Measurements from ENCODE around the gene MSH3.
"Not testable (repeated sequence)": the region's sequence is repeated elsewhere in the genome, so short reads cannot be mapped to it uniquely, and the experiment has no call there.

MSH3 gene

GRCh38 chr5:80782626-80783025 is 128.2 kb downstream of the MSH3 start:
- Mint-ChIP-seq H3K27ac (no peak overlapping the region), H3K27me3 (ENCODE audit: low read depth) (no peaks in the 10 kb centered on the region), H3K9me3 (no peaks in the 10 kb centered on the region), H3K4me1 (ENCODE audit: low read depth) (peaks cover 9% of the 10 kb centered on the region), H3K36me3 (ENCODE audit: low read depth) (peaks cover 33% of the 10 kb centered on the region), H3K4me3 (no peak overlapping the region)
- no peak for DNase-seq (ENCODE audit: low spot score)

- not testable (repeated sequence) for H3K27me3 Mint-ChIP-seq (ENCODE audit: low read depth); H3K9me3 Mint-ChIP-seq; H3K4me1 Mint-ChIP-seq (ENCODE audit: low read depth); H3K27ac Mint-ChIP-seq; H3K4me3 Mint-ChIP-seq; DNase-seq (ENCODE audit: low spot score)
- H3K36me3 Mint-ChIP-seq (ENCODE audit: low read depth), result peaks cover 32% of the 10 kb centered on the region
Observed at GRCh38 chr5:80783751-80784150, 129.3 kb downstream of the MSH3 start.

- no peak overlapping the region for H3K4me3 Mint-ChIP-seq
- no peak for DNase-seq (ENCODE audit: low spot score)
- H3K27me3 Mint-ChIP-seq (ENCODE audit: low read depth), result no peaks in the 10 kb centered on the region
- H3K4me1 Mint-ChIP-seq (ENCODE audit: low read depth), result peaks cover 4% of the 10 kb centered on the region
- no peaks in the 10 kb centered on the region for H3K9me3 Mint-ChIP-seq
- no peak overlapping the region for H3K27ac Mint-ChIP-seq
- H3K36me3 Mint-ChIP-seq (ENCODE audit: low read depth), result peaks cover 33% of the 10 kb centered on the region
Observed at GRCh38 chr5:80784451-80784850, 130.0 kb downstream of the MSH3 start.

GRCh38 chr5:80789319-80790016 is 135.0 kb downstream of the MSH3 start:
- DNase-seq (ENCODE audit: low spot score); H3K4me1 Mint-ChIP-seq (ENCODE audit: low read depth); H3K27me3 Mint-ChIP-seq (ENCODE audit: low read depth); H3K27ac Mint-ChIP-seq; H3K4me3 Mint-ChIP-seq; H3K9me3 Mint-ChIP-seq: not testable (repeated sequence)
- peaks cover 24% of the 10 kb centered on the region for H3K36me3 Mint-ChIP-seq (ENCODE audit: low read depth)

GRCh38 chr5:80790698-80791097 is 136.2 kb downstream of the MSH3 start:
- no peaks in the 10 kb centered on the region for H3K27me3 Mint-ChIP-seq (ENCODE audit: low read depth)
- no peaks in the 10 kb centered on the region for H3K9me3 Mint-ChIP-seq
- no peak overlapping the region for H3K27ac Mint-ChIP-seq
- DNase-seq (ENCODE audit: low spot score), result no peak
- H3K4me3 Mint-ChIP-seq, result no peak overlapping the region
- H3K36me3 Mint-ChIP-seq (ENCODE audit: low read depth), result peaks cover 20% of the 10 kb centered on the region
- H3K4me1 Mint-ChIP-seq (ENCODE audit: low read depth), result peaks cover 5% of the 10 kb centered on the region

- no peak overlapping the region for H3K27ac Mint-ChIP-seq
- peaks cover 3% of the 10 kb centered on the region for H3K4me1 Mint-ChIP-seq (ENCODE audit: low read depth)
- H3K36me3 Mint-ChIP-seq (ENCODE audit: low read depth), result peaks cover 22% of the 10 kb centered on the region
- DNase-seq (ENCODE audit: low spot score), result no peak
- no peaks in the 10 kb centered on the region for H3K27me3 Mint-ChIP-seq (ENCODE audit: low read depth)
- H3K9me3 Mint-ChIP-seq, result no peaks in the 10 kb centered on the region
- H3K4me3 Mint-ChIP-seq, result no peak overlapping the region
Observed at GRCh38 chr5:80793354-80793753, 138.9 kb downstream of the MSH3 start.

- peaks cover 22% of the 10 kb centered on the region for H3K36me3 Mint-ChIP-seq (ENCODE audit: low read depth)
- H3K4me3 Mint-ChIP-seq, result no peak overlapping the region
- H3K27me3 Mint-ChIP-seq (ENCODE audit: low read depth), result no peaks in the 10 kb centered on the region
- H3K27ac Mint-ChIP-seq, result no peak overlapping the region
- H3K9me3 Mint-ChIP-seq, result no peaks in the 10 kb centered on the region
- no peak for DNase-seq (ENCODE audit: low spot score)
- H3K4me1 Mint-ChIP-seq (ENCODE audit: low read depth), result no peaks in the 10 kb centered on the region
Observed at GRCh38 chr5:80796846-80797245, 142.4 kb downstream of the MSH3 start.

- no peak overlapping the region for H3K27ac Mint-ChIP-seq
- peaks cover under 1% of the 10 kb centered on the region for H3K9me3 Mint-ChIP-seq
- H3K27me3 Mint-ChIP-seq (ENCODE audit: low read depth), result no peaks in the 10 kb centered on the region
- peaks cover 20% of the 10 kb centered on the region for H3K36me3 Mint-ChIP-seq (ENCODE audit: low read depth)
- no peaks in the 10 kb centered on the region for H3K4me1 Mint-ChIP-seq (ENCODE audit: low read depth)
- H3K4me3 Mint-ChIP-seq, result no peak overlapping the region
- DNase-seq (ENCODE audit: low spot score), result no peak
Observed at GRCh38 chr5:80797428-80798024, 143.1 kb downstream of the MSH3 start.

- no peak overlapping the region for H3K4me3 Mint-ChIP-seq
- DNase-seq (ENCODE audit: low spot score), result no peak
- no peaks in the 10 kb centered on the region for H3K4me1 Mint-ChIP-seq (ENCODE audit: low read depth)
- peaks cover 6% of the 10 kb centered on the region for H3K9me3 Mint-ChIP-seq
- H3K27ac Mint-ChIP-seq, result no peak overlapping the region
- H3K36me3 Mint-ChIP-seq (ENCODE audit: low read depth), result peaks cover 26% of the 10 kb centered on the region
- H3K27me3 Mint-ChIP-seq (ENCODE audit: low read depth), result no peaks in the 10 kb centered on the region
Observed at GRCh38 chr5:80798166-80798565, 143.7 kb downstream of the MSH3 start.

GRCh38 chr5:80798633-80799032 is 144.2 kb downstream of the MSH3 start:
- no peak for DNase-seq (ENCODE audit: low spot score)
- no peak overlapping the region for H3K4me3 Mint-ChIP-seq
- H3K4me1 Mint-ChIP-seq (ENCODE audit: low read depth), result no peaks in the 10 kb centered on the region
- no peak overlapping the region for H3K27ac Mint-ChIP-seq
- peaks cover 31% of the 10 kb centered on the region for H3K36me3 Mint-ChIP-seq (ENCODE audit: low read depth)
- H3K9me3 Mint-ChIP-seq, result peaks cover 11% of the 10 kb centered on the region
- H3K27me3 Mint-ChIP-seq (ENCODE audit: low read depth), result no peaks in the 10 kb centered on the region

GRCh38 chr5:80799041-80799440 is 144.6 kb downstream of the MSH3 start:
- Mint-ChIP-seq H3K36me3 (ENCODE audit: low read depth) (peaks cover 33% of the 10 kb centered on the region), H3K4me1 (ENCODE audit: low read depth) (no peaks in the 10 kb centered on the region), H3K4me3 (no peak overlapping the region), H3K27ac (no peak overlapping the region), H3K27me3 (ENCODE audit: low read depth) (no peaks in the 10 kb centered on the region), H3K9me3 (peaks cover 12% of the 10 kb centered on the region)
- DNase-seq (ENCODE audit: low spot score), result no peak

GRCh38 chr5:80799573-80799972 is 145.1 kb downstream of the MSH3 start:
- Mint-ChIP-seq H3K36me3 (ENCODE audit: low read depth) (peaks cover 34% of the 10 kb centered on the region), H3K4me1 (ENCODE audit: low read depth) (no peaks in the 10 kb centered on the region), H3K27me3 (ENCODE audit: low read depth) (no peaks in the 10 kb centered on the region), H3K4me3 (no peak overlapping the region), H3K27ac (no peak overlapping the region), H3K9me3 (peaks cover 12% of the 10 kb centered on the region)
- no peak for DNase-seq (ENCODE audit: low spot score)

- no peaks in the 10 kb centered on the region for H3K27me3 Mint-ChIP-seq (ENCODE audit: low read depth)
- no peak overlapping the region for H3K27ac Mint-ChIP-seq
- H3K36me3 Mint-ChIP-seq (ENCODE audit: low read depth), result peaks cover 44% of the 10 kb centered on the region
- H3K9me3 Mint-ChIP-seq, result peaks cover 12% of the 10 kb centered on the region
- no peak overlapping the region for H3K4me3 Mint-ChIP-seq
- DNase-seq (ENCODE audit: low spot score), result no peak
- peaks cover 10% of the 10 kb centered on the region for H3K4me1 Mint-ChIP-seq (ENCODE audit: low read depth)
Observed at GRCh38 chr5:80804332-80804731, 149.9 kb downstream of the MSH3 start.

- H3K36me3 Mint-ChIP-seq (ENCODE audit: low read depth), result peaks cover 47% of the 10 kb centered on the region
- H3K27ac Mint-ChIP-seq, result no peak overlapping the region
- H3K9me3 Mint-ChIP-seq, result peaks cover 12% of the 10 kb centered on the region
- peaks cover 10% of the 10 kb centered on the region for H3K4me1 Mint-ChIP-seq (ENCODE audit: low read depth)
- DNase-seq (ENCODE audit: low spot score), result no peak
- H3K27me3 Mint-ChIP-seq (ENCODE audit: low read depth), result no peaks in the 10 kb centered on the region
- no peak overlapping the region for H3K4me3 Mint-ChIP-seq
Observed at GRCh38 chr5:80805038-80805437, 150.6 kb downstream of the MSH3 start.

- peaks cover 21% of the 10 kb centered on the region for H3K9me3 Mint-ChIP-seq
- H3K4me1 Mint-ChIP-seq (ENCODE audit: low read depth), result peaks cover 10% of the 10 kb centered on the region
- H3K27ac Mint-ChIP-seq, result no peak overlapping the region
- peaks cover 45% of the 10 kb centered on the region for H3K36me3 Mint-ChIP-seq (ENCODE audit: low read depth)
- H3K4me3 Mint-ChIP-seq, result no peak overlapping the region
- H3K27me3 Mint-ChIP-seq (ENCODE audit: low read depth), result no peaks in the 10 kb centered on the region
- DNase-seq (ENCODE audit: low spot score), result no peak
Observed at GRCh38 chr5:80806929-80807328, 152.5 kb downstream of the MSH3 start.

Data from T-helper 2 cell treated with Interferon-gamma antibody and Interleukin-4, amounts not matched to agents 5 μg/mL and 100 μg/mL, for 36 hours (primary cell).